PC-3 (cell line): ENCODE data around the gene NFIC.
"Not testable (repeated sequence)": the region's sequence is repeated elsewhere in the genome, so short reads cannot be mapped to it uniquely, and the experiment has no call there.

ENCODE experiments used
- EZH2 ChIP-seq: fragments of 300-600 bp; sonication (generic); IDR thresholded peaks from one replicate; pipeline ENCODE4 v1.6.1; 2017; ENCODE audit warnings: antibody characterized with exemption, mild to moderate bottlenecking, low read length; ENCODE audit not compliant: unreplicated experiment
- EZH2phosphoT487 ChIP-seq: fragments of 300-600 bp; sonication (generic); IDR thresholded peaks from 2 replicates; pipeline ENCODE4 v1.6.1; 2018; ENCODE audit warnings: mild to moderate bottlenecking, antibody characterized with exemption, low read length, borderline replicate concordance
- TF ChIP-seq, protein P1 (sequence below): fragments of 300-600 bp; sonication (generic); conservative IDR thresholded peaks from 2 replicates; pipeline ENCODE4 v1.5.1; 2017; ENCODE audit warnings: antibody characterized with exemption, low read depth, mild to moderate bottlenecking, low read length

GRCh38 chr19:3332232-3332631, 34.2 kb upstream of the NFIC start:
- TF ChIP-seq, protein P1, sequence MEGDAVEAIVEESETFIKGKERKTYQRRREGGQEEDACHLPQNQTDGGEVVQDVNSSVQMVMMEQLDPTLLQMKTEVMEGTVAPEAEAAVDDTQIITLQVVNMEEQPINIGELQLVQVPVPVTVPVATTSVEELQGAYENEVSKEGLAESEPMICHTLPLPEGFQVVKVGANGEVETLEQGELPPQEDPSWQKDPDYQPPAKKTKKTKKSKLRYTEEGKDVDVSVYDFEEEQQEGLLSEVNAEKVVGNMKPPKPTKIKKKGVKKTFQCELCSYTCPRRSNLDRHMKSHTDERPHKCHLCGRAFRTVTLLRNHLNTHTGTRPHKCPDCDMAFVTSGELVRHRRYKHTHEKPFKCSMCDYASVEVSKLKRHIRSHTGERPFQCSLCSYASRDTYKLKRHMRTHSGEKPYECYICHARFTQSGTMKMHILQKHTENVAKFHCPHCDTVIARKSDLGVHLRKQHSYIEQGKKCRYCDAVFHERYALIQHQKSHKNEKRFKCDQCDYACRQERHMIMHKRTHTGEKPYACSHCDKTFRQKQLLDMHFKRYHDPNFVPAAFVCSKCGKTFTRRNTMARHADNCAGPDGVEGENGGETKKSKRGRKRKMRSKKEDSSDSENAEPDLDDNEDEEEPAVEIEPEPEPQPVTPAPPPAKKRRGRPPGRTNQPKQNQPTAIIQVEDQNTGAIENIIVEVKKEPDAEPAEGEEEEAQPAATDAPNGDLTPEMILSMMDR: not testable (repeated sequence)
- TF ChIP-seq EZH2phosphoT487, EZH2: not testable (repeated sequence)
